Spleen (tissue), 7 donors: ENCODE results near the gene MCEMP1.

Source experiments
- POLR2AphosphoS5 ChIP-seq, 3 donors: sonication (generic); formaldehyde crosslinking; IDR thresholded peaks; one replicate each; pipeline ENCODE4 v1.5.1; 2017; ENCODE audit warnings: antibody characterized with exemption in 3 of 3
- TF ChIP-seq, protein P1 (sequence below), 11 experiments: fragments of 200-600 bp in 7 of 11; fragments of 450-650 bp in 4 of 11; sonication (generic) in 4 of 11; IDR thresholded peaks in 8 of 11; conservative IDR thresholded peaks in 3 of 11; 1 replicate in 7 of 11; 2 replicates in 4 of 11; pipeline versions ENCODE4 v1.4.0 to v1.8.0; 2016 to 2021; ENCODE audit warnings: antibody characterized with exemption in 11 of 11, inconsistent platforms in 4 of 11, mild to moderate bottlenecking in 1 of 11
- donor health status: DM: no; HTN: no; CAD: no; lungs with moderate emphysema.
- donor health status: DM: no; HTN: no; CAD: no.
- donor health status: DM: no; HTN: no; CAD: no.

- TF ChIP-seq, protein P1, sequence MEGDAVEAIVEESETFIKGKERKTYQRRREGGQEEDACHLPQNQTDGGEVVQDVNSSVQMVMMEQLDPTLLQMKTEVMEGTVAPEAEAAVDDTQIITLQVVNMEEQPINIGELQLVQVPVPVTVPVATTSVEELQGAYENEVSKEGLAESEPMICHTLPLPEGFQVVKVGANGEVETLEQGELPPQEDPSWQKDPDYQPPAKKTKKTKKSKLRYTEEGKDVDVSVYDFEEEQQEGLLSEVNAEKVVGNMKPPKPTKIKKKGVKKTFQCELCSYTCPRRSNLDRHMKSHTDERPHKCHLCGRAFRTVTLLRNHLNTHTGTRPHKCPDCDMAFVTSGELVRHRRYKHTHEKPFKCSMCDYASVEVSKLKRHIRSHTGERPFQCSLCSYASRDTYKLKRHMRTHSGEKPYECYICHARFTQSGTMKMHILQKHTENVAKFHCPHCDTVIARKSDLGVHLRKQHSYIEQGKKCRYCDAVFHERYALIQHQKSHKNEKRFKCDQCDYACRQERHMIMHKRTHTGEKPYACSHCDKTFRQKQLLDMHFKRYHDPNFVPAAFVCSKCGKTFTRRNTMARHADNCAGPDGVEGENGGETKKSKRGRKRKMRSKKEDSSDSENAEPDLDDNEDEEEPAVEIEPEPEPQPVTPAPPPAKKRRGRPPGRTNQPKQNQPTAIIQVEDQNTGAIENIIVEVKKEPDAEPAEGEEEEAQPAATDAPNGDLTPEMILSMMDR (IDR thresholded peaks at IDR 0.05 in 8 of 11, conservative IDR thresholded peaks at IDR 0.05 in 3 of 11), result no peak
- TF ChIP-seq POLR2AphosphoS5 (IDR thresholded peaks at IDR 0.05), result no peak
Observed at GRCh38 chr19:7669641-7670040, 7.2 kb upstream of the MCEMP1 start.
